Ovary (tissue), 3 donors: Measurements from ENCODE around the gene UNC5B.

Experiments used
- CTCF ChIP-seq, 3 donors: fragments of 450-650 bp in 2 of 3; fragments of 200-600 bp in 1 of 3; IDR thresholded peaks; one replicate each; pipeline versions ENCODE4 v1.5.1 to v1.8.0; 2016 to 2022; ENCODE audit warnings: antibody characterized with exemption in 3 of 3, mild to moderate bottlenecking in 1 of 3
- POLR2A ChIP-seq: fragments of 450-650 bp; IDR thresholded peaks from one replicate; pipeline ENCODE4 v1.6.1; 2017; ENCODE audit warnings: antibody characterized with exemption, mild to moderate bottlenecking, moderate library complexity
- donor health status: DM: no; HTN: no; CAD: no.

- TF ChIP-seq CTCF (IDR thresholded peaks at IDR 0.05) (no peak), POLR2A (no peak)
Observed at GRCh38 chr10:71211053-71211452, 1.3 kb upstream of the UNC5B start.
